Stimulated activated naive CD4-positive, alpha-beta T cell treated with Interleukin-2 at 50 U/mL for 16 hours (primary cell): ENCODE results near the gene EDN3.
"Not testable (repeated sequence)": the region's sequence is repeated elsewhere in the genome, so short reads cannot be mapped to it uniquely, and the experiment has no call there.

Source experiments
- DNase-seq: peaks from one replicate; lab custom pipeline; 2025; lab: John Stamatoyannopoulos, UW

The EDN3 gene

GRCh38 chr20:59336540-59336939 is 36.1 kb downstream of the EDN3 start:
- no peak for DNase-seq

GRCh38 chr20:59338444-59338843 is 38.0 kb downstream of the EDN3 start:
- DNase-seq, result not testable (repeated sequence)

- DNase-seq, result no peak
Measured at GRCh38 chr20:59340201-59340885, 39.9 kb downstream of the EDN3 start.

GRCh38 chr20:59341285-59342022 is 41.0 kb downstream of the EDN3 start:
- not testable (repeated sequence) for DNase-seq

- no peak for DNase-seq
Measured at GRCh38 chr20:59342023-59342957, 41.9 kb downstream of the EDN3 start.

- DNase-seq, result no peak
Measured at GRCh38 chr20:59346061-59346460, 45.6 kb downstream of the EDN3 start.

GRCh38 chr20:59349277-59349676 is 48.9 kb downstream of the EDN3 start:
- no peak for DNase-seq

- DNase-seq, result no peak
Measured at GRCh38 chr20:59350330-59351156, 50.1 kb downstream of the EDN3 start.

GRCh38 chr20:59351157-59352040 is 51.0 kb downstream of the EDN3 start:
- no peak for DNase-seq

GRCh38 chr20:59352541-59352940 is 52.1 kb downstream of the EDN3 start:
- DNase-seq, result no peak

GRCh38 chr20:59352990-59353389 is 52.6 kb downstream of the EDN3 start:
- no peak for DNase-seq

GRCh38 chr20:59354460-59354859 is 54.0 kb downstream of the EDN3 start:
- no peak for DNase-seq

GRCh38 chr20:59355242-59355641 is 54.8 kb downstream of the EDN3 start:
- no peak for DNase-seq

GRCh38 chr20:59356662-59357165 is 56.3 kb downstream of the EDN3 start:
- no peak for DNase-seq

- not testable (repeated sequence) for DNase-seq
Measured at GRCh38 chr20:59358793-59359192, 58.4 kb downstream of the EDN3 start.

- DNase-seq, result no peak
Measured at GRCh38 chr20:59359906-59360725, 59.7 kb downstream of the EDN3 start.

- no peak for DNase-seq
Measured at GRCh38 chr20:59360934-59361333, 60.5 kb downstream of the EDN3 start.

- no peak for DNase-seq
Measured at GRCh38 chr20:59361411-59361810, 61.0 kb downstream of the EDN3 start.

GRCh38 chr20:59363101-59363500 is 62.7 kb downstream of the EDN3 start:
- no peak for DNase-seq
